Stimulated activated CD4-positive, alpha-beta T cell treated with anti-CD3 and anti-CD28 coated beads, Interleukin-4, amount 100 ng/mL, for 1 hour (primary cell): ENCODE results near the gene MYOZ3.

ENCODE experiments used
- DNase-seq: peaks from one replicate; pipeline ENCODE4 v3.0.0-alpha.2; 2020

Gene MYOZ3

GRCh38 chr5:150627731-150628545 lies 33.1 kb upstream of the MYOZ3 start:
- no peak for DNase-seq

GRCh38 chr5:150628936-150629485 lies 32.0 kb upstream of the MYOZ3 start:
- DNase-seq = no peak

GRCh38 chr5:150630016-150630415 lies 31.0 kb upstream of the MYOZ3 start:
- DNase-seq = no peak

- no peak for DNase-seq
Measured at GRCh38 chr5:150630461-150631325, 30.4 kb upstream of the MYOZ3 start.

- DNase-seq = no peak
Measured at GRCh38 chr5:150631326-150631701, 29.7 kb upstream of the MYOZ3 start.

GRCh38 chr5:150632305-150633160 lies 28.5 kb upstream of the MYOZ3 start:
- DNase-seq = no peak

- no peak for DNase-seq
Measured at GRCh38 chr5:150633429-150633828, 27.6 kb upstream of the MYOZ3 start.

GRCh38 chr5:150636391-150637244 lies 24.4 kb upstream of the MYOZ3 start:
- no peak for DNase-seq

- DNase-seq = no peak
Measured at GRCh38 chr5:150637245-150638052, 23.6 kb upstream of the MYOZ3 start.

- no peak for DNase-seq
Measured at GRCh38 chr5:150638053-150638444, 23.0 kb upstream of the MYOZ3 start.

- DNase-seq = no peak
Measured at GRCh38 chr5:150638488-150639376, 22.3 kb upstream of the MYOZ3 start.

GRCh38 chr5:150639377-150639692 lies 21.7 kb upstream of the MYOZ3 start:
- no peak for DNase-seq

GRCh38 chr5:150639751-150640150 lies 21.3 kb upstream of the MYOZ3 start:
- no peak for DNase-seq

- no peak for DNase-seq
Measured at GRCh38 chr5:150640311-150641005, 20.6 kb upstream of the MYOZ3 start, which contains the start of gene SYNPO. TSS of gene SYNPO (plus strand) at chr5:150640660. CDS start at chr5:150648276, 7,616 bp downstream.

GRCh38 chr5:150641006-150641570 lies 20.0 kb upstream of the MYOZ3 start:
- no peak for DNase-seq

- no peak for DNase-seq
Measured at GRCh38 chr5:150641824-150642566, 19.1 kb upstream of the MYOZ3 start.

- no peak for DNase-seq
Measured at GRCh38 chr5:150642567-150642927, 18.5 kb upstream of the MYOZ3 start.
